GM23248 (cell line): ENCODE measurements around the gene SCN2A.

Experiments
- EZH2 ChIP-seq: fragments of 200-600 bp; sonication (generic); IDR thresholded peaks from 2 replicates; pipeline ENCODE4 v1.6.1; 2018; ENCODE audit warnings: antibody characterized with exemption, mild to moderate bottlenecking; ENCODE audit not compliant: insufficient read depth, poor library complexity, severe bottlenecking
- EZH2phosphoT487 ChIP-seq: fragments of 200-600 bp; sonication (generic); IDR thresholded peaks from 2 replicates; pipeline ENCODE4 v1.6.1; 2018; ENCODE audit warnings: antibody characterized with exemption, moderate library complexity, mild to moderate bottlenecking, low read depth; ENCODE audit not compliant: insufficient read depth

GRCh38 chr2:165328272-165328671, 89.1 kb downstream of the SCN2A start:
- TF ChIP-seq EZH2phosphoT487 (no peak), EZH2 (no peak)
